ENCODE measurements around the gene XPO4. TPM values are rescaled to one million over a fixed set of nuclear protein-coding genes. Genes with fewer than 3 reads are reported as not detected.

Gene XPO4
- total RNA-seq, 1 donor from 2014 or later: 19.9 TPM

- no peak overlapping the region for H2AFZ ChIP-seq (ENCODE audit: low read depth, low read length)
- no peaks in the 10 kb centered on the region for H3K27me3 Mint-ChIP-seq (ENCODE audit: low read depth, unreplicated experiment)
- peaks cover 9% of the 10 kb centered on the region for H3K4me1 ChIP-seq (ENCODE audit: insufficient read depth, low read length)
- H3K9ac ChIP-seq (ENCODE audit: low read length): no peak overlapping the region
- no peaks in the 10 kb centered on the region for H3K36me3 ChIP-seq (ENCODE audit: insufficient read depth, low read length)
- no peaks in the 10 kb centered on the region for H4K20me1 ChIP-seq (ENCODE audit: insufficient read depth, low read length)
- FAIRE-seq (no peak), DNase-seq (ENCODE audit: low read depth) (no peak)
- H3K4me3 ChIP-seq (ENCODE audit: insufficient read depth, low read depth, low read length): no peak overlapping the region
- H3K27ac ChIP-seq (ENCODE audit: low read depth, low read length): no peak overlapping the region
- H3K4me1 Mint-ChIP-seq (ENCODE audit: low read depth, unreplicated experiment): peaks cover 4% of the 10 kb centered on the region
- H3K27me3 ChIP-seq (ENCODE audit: insufficient read depth, low read length): no peaks in the 10 kb centered on the region
- H3K36me3 Mint-ChIP-seq (ENCODE audit: low read depth, unreplicated experiment): peaks cover 3% of the 10 kb centered on the region
- H3K9me3 Mint-ChIP-seq (ENCODE audit: unreplicated experiment): no peaks in the 10 kb centered on the region
- no peak overlapping the region for H3K27ac Mint-ChIP-seq (ENCODE audit: unreplicated experiment)
- no peak overlapping the region for H3K4me2 ChIP-seq (ENCODE audit: low read length)
- TF ChIP-seq CTCF (IDR thresholded peaks at IDR 0.05; ENCODE audit: insufficient read depth, low read depth, low read length) (no peak), EZH2 (IDR thresholded peaks at IDR 0.05; ENCODE audit: insufficient read depth, low read length) (no peak)
- no peaks in the 10 kb centered on the region for H3K9me3 ChIP-seq (ENCODE audit: insufficient read depth, low read depth, low read length)
- H3K4me3 Mint-ChIP-seq (ENCODE audit: unreplicated experiment): no peak overlapping the region
- H3K79me2 ChIP-seq (ENCODE audit: insufficient read depth, low read length): peaks cover 14% of the 10 kb centered on the region
Observed at GRCh38 chr13:20776751-20777150, 125.8 kb downstream of the XPO4 start.

GRCh38 chr13:20775961-20776360 lies 126.6 kb downstream of the XPO4 start:
- no peak overlapping the region for H3K4me2 ChIP-seq (ENCODE audit: low read length)
- peaks cover 9% of the 10 kb centered on the region for H3K4me1 ChIP-seq (ENCODE audit: insufficient read depth, low read length)
- no peaks in the 10 kb centered on the region for H4K20me1 ChIP-seq (ENCODE audit: insufficient read depth, low read length)
- no peak for DNase-seq (ENCODE audit: low read depth)
- H3K9me3 Mint-ChIP-seq (ENCODE audit: unreplicated experiment): no peaks in the 10 kb centered on the region
- H3K27ac Mint-ChIP-seq (ENCODE audit: unreplicated experiment): no peak overlapping the region
- no peak overlapping the region for H3K27ac ChIP-seq (ENCODE audit: low read depth, low read length)
- H3K79me2 ChIP-seq (ENCODE audit: insufficient read depth, low read length): peaks cover 14% of the 10 kb centered on the region
- H3K9me3 ChIP-seq (ENCODE audit: insufficient read depth, low read depth, low read length): no peaks in the 10 kb centered on the region
- no peaks in the 10 kb centered on the region for H3K36me3 ChIP-seq (ENCODE audit: insufficient read depth, low read length)
- H3K27me3 ChIP-seq (ENCODE audit: insufficient read depth, low read length): no peaks in the 10 kb centered on the region
- peaks cover 4% of the 10 kb centered on the region for H3K4me1 Mint-ChIP-seq (ENCODE audit: low read depth, unreplicated experiment)
- H3K4me3 Mint-ChIP-seq (ENCODE audit: unreplicated experiment): no peak overlapping the region
- no peak overlapping the region for H2AFZ ChIP-seq (ENCODE audit: low read depth, low read length)
- no peak overlapping the region for H3K4me3 ChIP-seq (ENCODE audit: insufficient read depth, low read depth, low read length)
- no peaks in the 10 kb centered on the region for H3K27me3 Mint-ChIP-seq (ENCODE audit: low read depth, unreplicated experiment)
- no peak overlapping the region for H3K9ac ChIP-seq (ENCODE audit: low read length)
- peaks cover 6% of the 10 kb centered on the region for H3K36me3 Mint-ChIP-seq (ENCODE audit: low read depth, unreplicated experiment)
- TF ChIP-seq CTCF (IDR thresholded peaks at IDR 0.05; ENCODE audit: insufficient read depth, low read depth, low read length) (no peak), EZH2 (IDR thresholded peaks at IDR 0.05; ENCODE audit: insufficient read depth, low read length) (no peak)
- no peak for FAIRE-seq

DNA sequence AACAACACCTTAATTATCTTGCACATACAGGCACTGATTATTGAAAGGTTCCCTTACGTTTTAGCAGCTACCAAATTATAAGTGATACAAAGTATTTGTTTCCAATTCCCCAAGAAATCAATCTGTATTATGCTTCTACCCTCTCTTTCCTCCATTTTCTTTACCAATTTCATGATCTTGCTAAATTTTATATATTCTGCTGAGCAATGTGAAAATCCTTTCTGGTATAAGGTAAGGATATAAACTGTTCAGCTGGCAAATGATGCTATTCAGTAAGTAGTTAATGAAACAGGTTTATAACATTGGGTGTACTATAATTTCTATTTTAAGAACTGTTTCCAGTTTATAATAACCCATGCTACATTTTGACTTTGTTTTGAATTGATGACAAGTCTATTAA lies 127.8 kb downstream of the XPO4 start:
- H3K27me3 ChIP-seq (ENCODE audit: insufficient read depth, low read length): no peaks in the 10 kb centered on the region
- no peak overlapping the region for H3K4me2 ChIP-seq (ENCODE audit: low read length)
- no peaks in the 10 kb centered on the region for H4K20me1 ChIP-seq (ENCODE audit: insufficient read depth, low read length)
- no peak overlapping the region for H3K27ac ChIP-seq (ENCODE audit: low read depth, low read length)
- DNase-seq (ENCODE audit: low read depth) (no peak), FAIRE-seq (no peak)
- H3K4me3 Mint-ChIP-seq (ENCODE audit: unreplicated experiment): no peak overlapping the region
- peaks cover 7% of the 10 kb centered on the region for H3K36me3 Mint-ChIP-seq (ENCODE audit: low read depth, unreplicated experiment)
- peaks cover 4% of the 10 kb centered on the region for H3K4me1 Mint-ChIP-seq (ENCODE audit: low read depth, unreplicated experiment)
- H2AFZ ChIP-seq (ENCODE audit: low read depth, low read length): no peak overlapping the region
- peaks cover 4% of the 10 kb centered on the region for H3K9me3 Mint-ChIP-seq (ENCODE audit: unreplicated experiment)
- TF ChIP-seq CTCF (IDR thresholded peaks at IDR 0.05; ENCODE audit: insufficient read depth, low read depth, low read length) (no peak), EZH2 (IDR thresholded peaks at IDR 0.05; ENCODE audit: insufficient read depth, low read length) (no peak)
- H3K4me1 ChIP-seq (ENCODE audit: insufficient read depth, low read length): peaks cover 9% of the 10 kb centered on the region
- no peaks in the 10 kb centered on the region for H3K9me3 ChIP-seq (ENCODE audit: insufficient read depth, low read depth, low read length)
- H3K27me3 Mint-ChIP-seq (ENCODE audit: low read depth, unreplicated experiment): no peaks in the 10 kb centered on the region
- H3K4me3 ChIP-seq (ENCODE audit: insufficient read depth, low read depth, low read length): no peak overlapping the region
- H3K79me2 ChIP-seq (ENCODE audit: insufficient read depth, low read length): peaks cover 14% of the 10 kb centered on the region
- no peak overlapping the region for H3K27ac Mint-ChIP-seq (ENCODE audit: unreplicated experiment)
- no peaks in the 10 kb centered on the region for H3K36me3 ChIP-seq (ENCODE audit: insufficient read depth, low read length)
- H3K9ac ChIP-seq (ENCODE audit: low read length): no peak overlapping the region
